Measurements from ENCODE around the gene KIAA0930.

KIAA0930 gene

GRCh38 chr22:45211848-45212247, 28.8 kb downstream of the KIAA0930 start:
- Histone ChIP-seq H3K27ac (no peak overlapping the region), H3K9me3 (ENCODE audit: severe bottlenecking) (no peaks in the 10 kb centered on the region), H3K36me3 (no peaks in the 10 kb centered on the region), H3K4me3 (ENCODE audit: low read depth, low read length) (no peak overlapping the region; the same call in 1 of the 2 replicates), H3K27me3 (ENCODE audit: insufficient read depth, low read depth, severe bottlenecking) (no peaks in the 10 kb centered on the region)
- no peak for DNase-seq
- TF ChIP-seq CTCF (IDR thresholded peaks at IDR 0.05; ENCODE audit: low read depth, low read length) = no peak

- DNase-seq = no peak
- Histone ChIP-seq H3K9me3 (ENCODE audit: severe bottlenecking) (no peaks in the 10 kb centered on the region), H3K27me3 (ENCODE audit: insufficient read depth, low read depth, severe bottlenecking) (no peaks in the 10 kb centered on the region), H3K27ac (no peak overlapping the region), H3K36me3 (no peaks in the 10 kb centered on the region), H3K4me3 (ENCODE audit: low read depth, low read length) (no peak overlapping the region)
- no peak for TF ChIP-seq CTCF (IDR thresholded peaks at IDR 0.05; ENCODE audit: low read depth, low read length)
Measured at GRCh38 chr22:45211435-45211834, 29.3 kb downstream of the KIAA0930 start.

- H3K4me3 ChIP-seq (ENCODE audit: low read depth, low read length) = no peak overlapping the region
- H3K27ac ChIP-seq = no peak overlapping the region
- H3K36me3 ChIP-seq = no peaks in the 10 kb centered on the region
- no peaks in the 10 kb centered on the region for H3K9me3 ChIP-seq (ENCODE audit: severe bottlenecking)
- no peak for TF ChIP-seq CTCF (IDR thresholded peaks at IDR 0.05; ENCODE audit: low read depth, low read length)
- H3K27me3 ChIP-seq (ENCODE audit: insufficient read depth, low read depth, severe bottlenecking) = no peaks in the 10 kb centered on the region
- DNase-seq = no peak
Measured at GRCh38 chr22:45210991-45211390, 29.7 kb downstream of the KIAA0930 start.

- DNase-seq = no peak
- H3K9me3 ChIP-seq (ENCODE audit: severe bottlenecking) = no peaks in the 10 kb centered on the region
- no peak overlapping the region for H3K4me3 ChIP-seq (ENCODE audit: low read depth, low read length)
- no peak overlapping the region for H3K27ac ChIP-seq
- no peak for TF ChIP-seq CTCF (IDR thresholded peaks at IDR 0.05; ENCODE audit: low read depth, low read length)
- no peaks in the 10 kb centered on the region for H3K27me3 ChIP-seq (ENCODE audit: insufficient read depth, low read depth, severe bottlenecking)
- no peaks in the 10 kb centered on the region for H3K36me3 ChIP-seq
Measured at GRCh38 chr22:45210577-45210976, 30.1 kb downstream of the KIAA0930 start.

- Histone ChIP-seq H3K36me3 (no peaks in the 10 kb centered on the region), H3K27ac (no peak overlapping the region), H3K9me3 (ENCODE audit: severe bottlenecking) (no peaks in the 10 kb centered on the region), H3K27me3 (ENCODE audit: insufficient read depth, low read depth, severe bottlenecking) (no peaks in the 10 kb centered on the region), H3K4me3 (ENCODE audit: low read depth, low read length) (no peak overlapping the region)
- no peak for DNase-seq
- TF ChIP-seq CTCF (IDR thresholded peaks at IDR 0.05; ENCODE audit: low read depth, low read length) = no peak
Measured at GRCh38 chr22:45210174-45210573, 30.5 kb downstream of the KIAA0930 start.
